H1 (cell line): ENCODE data around the gene COCH. TPM values are rescaled to one million over a fixed set of nuclear protein-coding genes. Genes with fewer than 3 reads are reported as not detected.

ENCODE experiments used
- CTCF ChIA-PET: fragments of 300-600 bp; sonication (Branson Sonifier 250); formaldehyde crosslinking; loops from one replicate; lab custom pipeline; 2021; ENCODE audit not compliant: partially characterized antibody; lab: Charles Lee
- POLR2A ChIA-PET: fragments of 300-600 bp; sonication (Branson Sonifier 250); formaldehyde crosslinking; loops from one replicate; lab custom pipeline; 2021; ENCODE audit warnings: inconsistent platforms; ENCODE audit not compliant: partially characterized antibody; lab: Charles Lee
- DNase-seq, 2 experiments: peaks; one replicate each; pipeline versions ENCODE4 v3.0.0 to v3.0.0-alpha.2; 2010 to 2022; ENCODE audit warnings: low spot score in 2 of 2, low read depth in 1 of 2, mixed read lengths in 1 of 2
- FAIRE-seq: peaks from 2 replicates; lab custom pipeline; 2011; peaks lifted over from hg19 to GRCh38; lab: Jason Lieb, UNC
- H2AFZ ChIP-seq: 2 replicates; pipeline ENCODE4 v1.8.1; 2012; ENCODE audit warnings: low read length, inconsistent platforms
- H2AK5ac ChIP-seq: 2 replicates; pipeline ENCODE4 v1.6.1; 2013; ENCODE audit warnings: low read depth, low read length
- H2BK120ac ChIP-seq: replicated peaks from 2 replicates; pipeline ENCODE3; 2013; ENCODE audit warnings: low read depth, low read length, inconsistent platforms
- H2BK12ac ChIP-seq: 2 replicates; pipeline ENCODE4 v1.6.1; 2013; ENCODE audit warnings: low read depth, low read length
- H2BK15ac ChIP-seq: 2 replicates; pipeline ENCODE4 v1.6.1; 2013; ENCODE audit warnings: low read length
- H2BK20ac ChIP-seq: 2 replicates; pipeline ENCODE4 v1.6.1; 2013; ENCODE audit warnings: low read length
- H2BK5ac ChIP-seq: 2 replicates; pipeline ENCODE4 v1.6.1; 2013; ENCODE audit warnings: low read depth, low read length
- H3K14ac ChIP-seq: 2 replicates; pipeline ENCODE4 v1.6.1; 2013; ENCODE audit warnings: inconsistent platforms; ENCODE audit not compliant: insufficient read length
- H3K18ac ChIP-seq: 2 replicates; pipeline ENCODE4 v1.6.1; 2013; ENCODE audit warnings: low read length; ENCODE audit errors: extremely low read depth
- H3K23ac ChIP-seq: 2 replicates; pipeline ENCODE4 v1.6.1; 2013; ENCODE audit warnings: inconsistent platforms; ENCODE audit not compliant: insufficient read length
- H3K23me2 ChIP-seq: 2 replicates; pipeline ENCODE4 v1.6.1; 2013; ENCODE audit warnings: low read depth, low read length
- H3K27ac ChIP-seq: 2 replicates; pipeline ENCODE4 v1.6.1; 2011; ENCODE audit warnings: low read depth, low read length, inconsistent platforms
- H3K27me3 ChIP-seq, 4 experiments: replicated peaks in 1 of 4; 1 replicate in 1 of 4; 2 replicates in 3 of 4; pipeline versions ENCODE4 v1.6.1 to v1.8.1; 2011 to 2013; ENCODE audit warnings: low read length in 3 of 4, mild to moderate bottlenecking in 3 of 4, inconsistent platforms in 2 of 4, mixed read lengths in 2 of 4, moderate library complexity in 1 of 4; ENCODE audit not compliant: control insufficient read depth in 3 of 4, insufficient read depth in 3 of 4; ENCODE audit errors: extremely low read depth in 1 of 4
- H3K36me3 ChIP-seq, 4 experiments: 2 replicates each; pipeline versions ENCODE4 v1.6.1 to v1.8.1; 2011 to 2013; ENCODE audit warnings: mild to moderate bottlenecking in 4 of 4, low read length in 3 of 4, moderate library complexity in 2 of 4, control low read depth in 1 of 4, inconsistent platforms in 1 of 4; ENCODE audit not compliant: insufficient read depth in 4 of 4, control insufficient read depth in 2 of 4
- H3K4ac ChIP-seq: replicated peaks from 2 replicates; pipeline ENCODE3; 2013; ENCODE audit warnings: low read length, low read depth, mixed read lengths, inconsistent platforms; ENCODE audit not compliant: insufficient read length
- H3K4me1 ChIP-seq, 4 experiments: replicated peaks in 1 of 4; 1 replicate in 1 of 4; 2 replicates in 3 of 4; pipeline versions ENCODE4 v1.6.1 to v1.8.1; 2011 to 2013; ENCODE audit warnings: low read length in 3 of 4, inconsistent platforms in 2 of 4, mixed read lengths in 1 of 4; ENCODE audit not compliant: insufficient read depth in 4 of 4, control insufficient read depth in 3 of 4
- H3K4me2 ChIP-seq, 2 experiments: 2 replicates each; pipeline versions ENCODE4 v1.6.1 to v1.8.1; 2011 to 2013; ENCODE audit warnings: low read depth in 2 of 2, low read length in 2 of 2, control low read depth in 1 of 2, inconsistent platforms in 1 of 2, mild to moderate bottlenecking in 1 of 2; ENCODE audit not compliant: insufficient read depth in 1 of 2
- H3K4me3 ChIP-seq, 4 experiments: fragments of 200-600, 300-600 bp in 1 of 4; sonication (generic), shearing (Covaris generic), sonication (Bioruptor Twin) in 1 of 4; 2 replicates each; pipeline versions ENCODE4 v1.5.1 to v1.8.1; 2011 to 2016; ENCODE audit warnings: low read length in 4 of 4, low read depth in 3 of 4, control low read depth in 2 of 4, inconsistent platforms in 2 of 4, mild to moderate bottlenecking in 2 of 4, mixed read lengths in 1 of 4, moderate library complexity in 1 of 4; ENCODE audit not compliant: insufficient read depth in 2 of 4; ENCODE audit errors: extremely low read depth in 1 of 4
- H3K56ac ChIP-seq: replicated peaks from 2 replicates; pipeline ENCODE3; 2013; ENCODE audit warnings: low read depth, mild to moderate bottlenecking, mixed read lengths, low read length, inconsistent platforms; ENCODE audit not compliant: insufficient read length
- H3K79me1 ChIP-seq: 2 replicates; pipeline ENCODE4 v1.6.1; 2013; ENCODE audit warnings: low read depth, low read length, control low read depth
- H3K79me2 ChIP-seq, 2 experiments: 2 replicates each; pipeline versions ENCODE4 v1.6.1 to v1.8.1; 2012 to 2013; ENCODE audit warnings: low read length in 2 of 2, mild to moderate bottlenecking in 2 of 2, inconsistent platforms in 1 of 2; ENCODE audit not compliant: insufficient read depth in 2 of 2, control insufficient read depth in 1 of 2
- H3K9ac ChIP-seq, 4 experiments: replicated peaks in 1 of 4; 1 replicate in 1 of 4; 2 replicates in 3 of 4; pipeline versions ENCODE4 v1.6.1 to v1.8.1; 2011 to 2013; ENCODE audit warnings: low read depth in 3 of 4, low read length in 3 of 4, control low read depth in 2 of 4, mild to moderate bottlenecking in 2 of 4, moderate library complexity in 2 of 4, inconsistent platforms in 1 of 4; ENCODE audit errors: extremely low read depth in 1 of 4
- H3K9me3 ChIP-seq, 2 experiments: 2 replicates each; pipeline versions ENCODE4 v1.6.1 to v1.8.1; 2012 to 2013; ENCODE audit warnings: mild to moderate bottlenecking in 2 of 2, moderate library complexity in 2 of 2, control low read depth in 1 of 2, inconsistent platforms in 1 of 2, low read depth in 1 of 2, low read length in 1 of 2, mixed read lengths in 1 of 2; ENCODE audit not compliant: insufficient read depth in 2 of 2
- H4K20me1 ChIP-seq, 2 experiments: replicated peaks in 1 of 2; 2 replicates each; pipeline versions ENCODE3 to v1.8.1; 2011 to 2013; ENCODE audit warnings: inconsistent platforms in 2 of 2, low read length in 2 of 2, mild to moderate bottlenecking in 1 of 2; ENCODE audit not compliant: insufficient read depth in 2 of 2, control insufficient read depth in 1 of 2
- H4K5ac ChIP-seq: 2 replicates; pipeline ENCODE4 v1.6.1; 2013; ENCODE audit warnings: low read length, low read depth, mixed read lengths, inconsistent platforms; ENCODE audit not compliant: insufficient read length
- H4K8ac ChIP-seq: 2 replicates; pipeline ENCODE4 v1.8.0; 2013; ENCODE audit warnings: mild to moderate bottlenecking, moderate library complexity, low read length, inconsistent platforms; ENCODE audit not compliant: insufficient read depth; ENCODE audit errors: extremely low read depth
- H4K91ac ChIP-seq: replicated peaks from 2 replicates; pipeline ENCODE3; 2013; ENCODE audit warnings: low read length, mixed read lengths, inconsistent platforms; ENCODE audit not compliant: insufficient read length
- BCL11A ChIP-seq, 2 experiments: IDR thresholded peaks; one replicate each; pipeline ENCODE4 v1.6.1; 2011; ENCODE audit warnings: low read depth in 2 of 2, low read length in 2 of 2, mild to moderate bottlenecking in 2 of 2
- EGR1 ChIP-seq: IDR thresholded peaks from 2 replicates; pipeline ENCODE4 v1.6.1; 2011; ENCODE audit warnings: low read depth, low read length, borderline replicate concordance
- EZH2 ChIP-seq: fragments of 200-600 bp; sonication (generic); IDR thresholded peaks from 2 replicates; pipeline ENCODE4 v1.7.1; 2012; ENCODE audit warnings: low read depth, mild to moderate bottlenecking, moderate library complexity, low read length, inconsistent platforms; ENCODE audit not compliant: severe bottlenecking
- FOSL1 ChIP-seq: IDR thresholded peaks from 2 replicates; pipeline ENCODE4 v1.6.1; 2011; ENCODE audit warnings: mild to moderate bottlenecking, low read depth, low read length, moderate library complexity; ENCODE audit not compliant: insufficient read depth
- GABPA ChIP-seq: IDR thresholded peaks from 2 replicates; pipeline ENCODE4 v1.6.1; 2011; ENCODE audit warnings: mild to moderate bottlenecking, low read length, moderate library complexity, borderline replicate concordance; ENCODE audit not compliant: insufficient read depth
- JUND ChIP-seq: IDR thresholded peaks from 2 replicates; pipeline ENCODE4 v1.6.1; 2011; ENCODE audit warnings: mild to moderate bottlenecking, improper control_type of control experiment, low read length
- KDM1A ChIP-seq: fragments of 200-600, 300-600 bp; sonication (generic); IDR thresholded peaks from 2 replicates; pipeline ENCODE4 v1.7.1; 2016; ENCODE audit warnings: mild to moderate bottlenecking, low read length, borderline replicate concordance
- KDM5A ChIP-seq: fragments of 200-600 bp; IDR thresholded peaks from 2 replicates; pipeline ENCODE4 v1.7.1; 2012; ENCODE audit warnings: mild to moderate bottlenecking, low read length, inconsistent platforms, mixed read lengths
- RBBP5 ChIP-seq: IDR thresholded peaks from 2 replicates; pipeline ENCODE4 v1.7.1; 2012; ENCODE audit warnings: low read depth, mild to moderate bottlenecking, inconsistent platforms, low read length, moderate library complexity, borderline replicate concordance
- TCF12 ChIP-seq: IDR thresholded peaks from 2 replicates; pipeline ENCODE4 v1.6.1; 2011; ENCODE audit warnings: low read depth, mild to moderate bottlenecking, low read length
- WGBS, 2 experiments: shearing (Covaris generic) in 1 of 2; methylation state at CpG; one replicate each; pipeline versions ENCODE4 v1.1.6 to v1.1.7; 2013 to 2015; ENCODE audit warnings: low lambda C conversion rate in 2 of 2, mixed read lengths in 2 of 2, inconsistent platforms in 1 of 2, low coverage in 1 of 2, missing lambda C conversion rate in 1 of 2; ENCODE audit not compliant: insufficient replicate concordance in 2 of 2, insufficient coverage in 1 of 2, insufficient read length in 1 of 2; ENCODE audit errors: extremely low coverage in 1 of 2, missing lambda C conversion rate in 1 of 2; 5-methylcytosine and 5-hydroxymethylcytosine counted together
- polyA plus RNA-seq, 7 experiments: library from polyadenylated mRNA; depleted of rRNA in 3 of 7; stranded (reverse) in 5 of 7; unstranded in 2 of 7; fragments of >200 nt in 5 of 7; fragments of 200-250 nt in 2 of 7; gene quantifications; 1 replicate in 5 of 7; 2 replicates in 1 of 7; 4 replicates in 1 of 7; pipeline versions ENCODE4 v1.2.1 to v1.2.3, GENCODE V29; 2011 to 2013; ENCODE audit warnings: missing spikeins in 2 of 7, mixed read lengths in 2 of 7
- total RNA-seq: library from RNA; stranded (reverse); fragmentation: NEBNext Ultra II Directional; extraction: Animal tissue kit (Norgen Biotek cat#: 25700); gene quantifications from 2 replicates; pipeline ENCODE4 v1.2.1, GENCODE V29; 2021
- TF ChIP-seq, protein P1 (sequence below): IDR thresholded peaks from 2 replicates; pipeline ENCODE4 v1.6.1; 2012; ENCODE audit warnings: inconsistent platforms
- TF ChIP-seq, protein P2 (sequence below): IDR thresholded peaks from 2 replicates; pipeline ENCODE4 v1.6.1; 2012; ENCODE audit warnings: low read length, inconsistent platforms

The COCH gene
- total and polyA plus RNA-seq, 2 of the 8 experiments (the other 6 are each of a cell fraction or from before 2014, with no cell fraction given) = 12.9 to 30.8 TPM

DNA sequence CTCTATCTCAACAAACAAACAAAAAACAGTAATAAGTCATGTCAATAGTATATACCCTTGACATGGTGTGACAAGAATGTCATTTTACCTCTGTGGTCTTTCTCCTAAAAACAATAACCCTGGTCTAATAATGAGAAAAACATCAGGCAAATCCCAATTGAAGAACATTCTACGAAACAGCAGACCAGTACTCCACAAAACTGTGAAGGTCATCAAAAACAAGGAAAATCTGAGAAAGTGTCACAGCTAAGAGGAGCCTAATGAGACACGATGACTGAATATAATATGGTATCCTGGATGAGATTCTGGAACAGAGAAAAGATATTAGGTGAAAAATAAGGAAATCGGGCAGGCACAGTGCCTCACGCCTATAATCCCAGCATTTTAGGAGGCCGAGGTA, 5.6 kb upstream of the COCH start:
- ChIA-PET POLR2A (interaction anchor here (0.7 kb wide), 1 partner anchor 260 kb away, joined by 3 read pairs; no protein-coding TSS in a partner anchor), CTCF (interaction anchor here (0.8 kb wide), 1 partner anchor 11 kb away, joined by 3 read pairs; no protein-coding TSS in a partner anchor)
- H2AFZ ChIP-seq = no peak overlapping the region
- no peak overlapping the region for H4K8ac ChIP-seq
- H2BK15ac ChIP-seq = no peak overlapping the region
- H3K14ac ChIP-seq = no peak overlapping the region
- H2AK5ac ChIP-seq = no peak overlapping the region
- H3K36me3 ChIP-seq = no peaks in the 10 kb centered on the region
- H3K4me1 ChIP-seq = peaks cover 0 to 12% (median 8%) of the 10 kb centered on the region in 4 experiments; a peak in 5 of 7 replicates
- no peak overlapping the region for H2BK5ac ChIP-seq
- H3K23me2 ChIP-seq = peaks cover 1% of the 10 kb centered on the region; the same call in 1 of the 2 replicates
- H3K27me3 ChIP-seq = peaks cover 2 to 9% (median 6%) of the 10 kb centered on the region in 4 experiments
- DNase-seq = no peak
- no peaks in the 10 kb centered on the region for H3K79me1 ChIP-seq
- no peak overlapping the region for H3K4me2 ChIP-seq
- H3K23ac ChIP-seq = no peak overlapping the region
- no peak overlapping the region for H2BK120ac ChIP-seq
- no peak overlapping the region for H3K4me3 ChIP-seq
- no peak overlapping the region for H3K56ac ChIP-seq
- no peak overlapping the region for H4K91ac ChIP-seq
- H3K27ac ChIP-seq = no peak overlapping the region
- no peaks in the 10 kb centered on the region for H4K20me1 ChIP-seq
- H4K5ac ChIP-seq = no peak overlapping the region
- FAIRE-seq = no peak
- no peak overlapping the region for H2BK12ac ChIP-seq
- no peak overlapping the region for H2BK20ac ChIP-seq
- WGBS, 2 experiments = 87% methylated on average over 5 of the region's 5 CpGs; no CpG with 5 or more reads in 1 of the 2 experiments
- H3K79me2 ChIP-seq = no peaks in the 10 kb centered on the region
- H3K9ac ChIP-seq = no peak overlapping the region
- no peak overlapping the region for H3K18ac ChIP-seq
- no peak overlapping the region for H3K4ac ChIP-seq
- H3K9me3 ChIP-seq = no peaks in the 10 kb centered on the region
- no peak for TF ChIP-seq JUND
- no peak for TF ChIP-seq EZH2
- TF ChIP-seq EGR1 = no peak
- no peak for TF ChIP-seq TCF12
- TF ChIP-seq, protein P1, sequence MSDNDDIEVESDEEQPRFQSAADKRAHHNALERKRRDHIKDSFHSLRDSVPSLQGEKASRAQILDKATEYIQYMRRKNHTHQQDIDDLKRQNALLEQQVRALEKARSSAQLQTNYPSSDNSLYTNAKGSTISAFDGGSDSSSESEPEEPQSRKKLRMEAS = no peak
- TF ChIP-seq RBBP5 = no peak
- TF ChIP-seq, protein P2, sequence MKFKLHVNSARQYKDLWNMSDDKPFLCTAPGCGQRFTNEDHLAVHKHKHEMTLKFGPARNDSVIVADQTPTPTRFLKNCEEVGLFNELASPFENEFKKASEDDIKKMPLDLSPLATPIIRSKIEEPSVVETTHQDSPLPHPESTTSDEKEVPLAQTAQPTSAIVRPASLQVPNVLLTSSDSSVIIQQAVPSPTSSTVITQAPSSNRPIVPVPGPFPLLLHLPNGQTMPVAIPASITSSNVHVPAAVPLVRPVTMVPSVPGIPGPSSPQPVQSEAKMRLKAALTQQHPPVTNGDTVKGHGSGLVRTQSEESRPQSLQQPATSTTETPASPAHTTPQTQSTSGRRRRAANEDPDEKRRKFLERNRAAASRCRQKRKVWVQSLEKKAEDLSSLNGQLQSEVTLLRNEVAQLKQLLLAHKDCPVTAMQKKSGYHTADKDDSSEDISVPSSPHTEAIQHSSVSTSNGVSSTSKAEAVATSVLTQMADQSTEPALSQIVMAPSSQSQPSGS = no peak
- TF ChIP-seq FOSL1 = no peak
- no peak for TF ChIP-seq GABPA
- no peak for TF ChIP-seq KDM1A
- TF ChIP-seq KDM5A = no peak
- no peak for TF ChIP-seq BCL11A (IDR thresholded peaks at IDR 0.05; ENCODE audit: low read depth in 2 of 2, low read length in 2 of 2)
